Heart left ventricle (tissue), 16 donors: ENCODE data around the gene IL18RAP. TPM values are rescaled to one million over a fixed set of nuclear protein-coding genes. Genes with fewer than 3 reads are reported as not detected.

Source experiments
- ATAC-seq, 4 donors: fragments of 200-7000 bp; cut with Tn5 transposase; one replicate each; pipeline ENCODE4 v1.9.1; 2020 to 2022; ENCODE audit warnings: moderate library complexity in 4 of 4, mild to moderate bottlenecking in 3 of 4, moderate number of reproducible peaks in 1 of 4
- DNase-seq, 5 donors: peaks; one replicate each; pipeline ENCODE4 v3.0.0-alpha.2; 2020
- H3K27ac ChIP-seq, 12 donors: fragments of 200-600 bp; sonication (generic) in 4 of 12; one replicate each; pipeline versions ENCODE4 v1.5.0 to v1.8.0; 2016 to 2022; ENCODE audit warnings: mild to moderate bottlenecking in 2 of 12
- H3K27me3 ChIP-seq, 9 donors: fragments of 200-600 bp; sonication (generic) in 2 of 9; one replicate each; pipeline versions ENCODE4 v1.5.1 to v1.8.0; 2016 to 2022; ENCODE audit warnings: mild to moderate bottlenecking in 3 of 9
- H3K36me3 ChIP-seq, 9 donors: fragments of 200-600 bp; sonication (generic) in 2 of 9; one replicate each; pipeline versions ENCODE4 v1.5.0 to v1.8.0; 2018 to 2022; ENCODE audit warnings: mild to moderate bottlenecking in 2 of 9
- H3K4me1 ChIP-seq, 12 donors: fragments of 200-600 bp; sonication (generic) in 4 of 12; one replicate each; pipeline versions ENCODE4 v1.5.0 to v1.8.0; 2016 to 2022; ENCODE audit warnings: mild to moderate bottlenecking in 3 of 12
- H3K4me3 ChIP-seq, 12 donors: fragments of 200-600 bp; sonication (generic) in 4 of 12; one replicate each; pipeline versions ENCODE4 v1.5.0 to v1.8.0; 2017 to 2022; ENCODE audit warnings: mild to moderate bottlenecking in 9 of 12, moderate library complexity in 4 of 12
- H3K9me3 ChIP-seq, 12 donors: fragments of 200-600 bp; sonication (generic) in 4 of 12; one replicate each; pipeline versions ENCODE4 v1.5.0 to v1.8.0; 2016 to 2022; ENCODE audit warnings: mild to moderate bottlenecking in 1 of 12
- POLR2A ChIP-seq, 2 donors: fragments of 450-650 bp; IDR thresholded peaks; one replicate each; pipeline ENCODE4 v1.6.1; 2017; ENCODE audit warnings: antibody characterized with exemption in 2 of 2, mild to moderate bottlenecking in 2 of 2, moderate library complexity in 2 of 2
- WGBS, 4 donors: extraction: QIAGEN DNeasy Blood & Tissue Kit in 2 of 4; methylation state at CpG; one replicate each; pipeline versions ENCODE4 v1.1.5 to v1.1.7; 2013 to 2018; 5-methylcytosine and 5-hydroxymethylcytosine counted together
- intact Hi-C, 10 donors: fragments of 100-400 bp; cut with DNase I; formaldehyde crosslinking; loops; one replicate each; pipeline versions ENCODE4 v1.11.1 to v1.14.2; 2022
- polyA plus RNA-seq, 2 donors: library from polyadenylated mRNA; stranded (reverse); fragments of 200-250 nt; gene quantifications; one replicate each; pipeline ENCODE4 v1.2.3, GENCODE V29; 2013
- total RNA-seq, 9 donors: library from RNA; depleted of rRNA in 2 of 9; stranded (reverse); fragments of >200 nt in 2 of 9; fragmentation: NEBNext Ultra II Directional in 3 of 9; extraction: Animal tissue kit (Norgen Biotek cat#: 25700) in 3 of 9; gene quantifications; one replicate each; pipeline versions ENCODE4 v1.1.0 to v1.2.4, GENCODE V29; 2016 to 2023
- TF ChIP-seq, protein P1 (sequence below), 12 donors: fragments of 200-600 bp; sonication (generic) in 4 of 12; IDR thresholded peaks; one replicate each; pipeline versions ENCODE4 v1.5.0 to v1.8.0; 2018 to 2022; ENCODE audit warnings: antibody characterized with exemption in 12 of 12, mild to moderate bottlenecking in 5 of 12
- donor health status: ischemic (EF 13 %, LVEDD 7.1; RV severe dilation, severe dysfunction).
- donor health status: healthy with polysubstance abuse.
- donor health status: DM: no; HTN: yes; CAD: no.
- donor health status: DM: no; HTN: no; CAD: no.
- donor health status: ischemic (EF 25% LVEDD 6.9; RV normal size, moderate dysfunction).
- donor health status: ischemic (EF 25% LVEDD 5.7; RV mildly dilated, moderate dysfunction).
- donor health status: healthy.
- donor health status: DM: yes; HTN: yes; CAD: no.
- donor health status: ischemic (EF 35%, LVEDD 5.7; RV mildly dilated, moderate dysfunction).
- donor health status: nonischemic (EF 11% LVEDD 7.7; RV severe dilation, severe dysfunction).
- donor health status: DM: yes; HTN: yes; CAD: no.
- donor health status: PGD.
- donor health status: ischemic (EF 29% LVEDD 5.4; RV normal size, mild dysfunction).
- donor health status: nonischemic (EF 23%, LVEDD 6.1; RV moderate dilation, normal function).

IL18RAP gene
- total and polyA plus RNA-seq, 11 donors: 0.13 to 2.2 (median 0.41) TPM

DNA sequence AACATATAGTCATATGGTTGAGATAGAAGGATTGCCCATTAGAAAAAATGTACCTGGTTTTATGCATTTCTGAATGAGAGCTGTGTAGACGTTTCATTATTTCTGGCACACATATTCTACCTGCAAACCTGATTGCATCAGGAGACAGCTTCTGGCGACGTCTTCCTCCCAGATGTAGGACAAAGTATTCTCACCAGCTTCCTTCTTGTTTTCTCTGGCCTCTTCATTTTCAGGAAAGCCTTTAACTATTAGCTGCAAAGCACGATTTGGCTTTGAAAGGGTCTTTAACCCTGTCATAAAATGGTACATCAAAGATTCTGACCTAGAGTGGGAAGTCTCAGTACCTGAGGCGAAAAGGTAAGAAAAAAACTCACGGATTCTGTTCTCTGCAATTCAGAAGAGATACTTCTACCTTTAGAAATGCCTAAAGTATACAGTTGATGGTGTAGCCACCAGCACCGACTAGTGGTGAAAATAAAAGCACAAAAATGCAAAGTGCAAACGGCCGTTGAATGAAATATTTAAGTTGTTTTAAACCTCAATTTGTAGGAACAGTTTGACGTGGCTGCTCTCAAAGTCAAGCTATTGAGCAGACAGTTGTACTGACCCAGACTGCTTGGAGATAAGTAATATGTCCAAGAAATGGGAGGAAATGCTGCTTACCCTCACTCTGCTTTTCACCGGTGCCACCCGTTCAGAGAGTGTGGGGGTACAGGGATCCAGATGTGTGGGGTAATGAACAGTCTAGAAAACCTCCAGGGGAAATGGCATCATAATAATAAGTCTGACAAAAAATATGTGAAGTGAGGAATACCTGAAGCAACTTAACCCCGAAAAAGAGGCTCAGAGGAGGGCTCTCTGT lies 20.2 kb downstream of the IL18RAP start:
- WGBS, 4 donors: 29 to 34% (median 31%) methylated on average over 13 of the region's 13 CpGs
- Histone ChIP-seq H3K9me3 (no peaks in the 10 kb centered on the region), H3K36me3 (no peaks in the 10 kb centered on the region), H3K27ac (peak overlapping the region in 1 of 12 donors; percentile 18), H3K4me3 (no peak overlapping the region), H3K27me3 (no peaks in the 10 kb centered on the region), H3K4me1 (peaks cover 0 to 15% (median 0%) of the 10 kb centered on the region in 12 donors)
- no peak for TF ChIP-seq POLR2A (IDR thresholded peaks at IDR 0.05)
- TF ChIP-seq, protein P1, sequence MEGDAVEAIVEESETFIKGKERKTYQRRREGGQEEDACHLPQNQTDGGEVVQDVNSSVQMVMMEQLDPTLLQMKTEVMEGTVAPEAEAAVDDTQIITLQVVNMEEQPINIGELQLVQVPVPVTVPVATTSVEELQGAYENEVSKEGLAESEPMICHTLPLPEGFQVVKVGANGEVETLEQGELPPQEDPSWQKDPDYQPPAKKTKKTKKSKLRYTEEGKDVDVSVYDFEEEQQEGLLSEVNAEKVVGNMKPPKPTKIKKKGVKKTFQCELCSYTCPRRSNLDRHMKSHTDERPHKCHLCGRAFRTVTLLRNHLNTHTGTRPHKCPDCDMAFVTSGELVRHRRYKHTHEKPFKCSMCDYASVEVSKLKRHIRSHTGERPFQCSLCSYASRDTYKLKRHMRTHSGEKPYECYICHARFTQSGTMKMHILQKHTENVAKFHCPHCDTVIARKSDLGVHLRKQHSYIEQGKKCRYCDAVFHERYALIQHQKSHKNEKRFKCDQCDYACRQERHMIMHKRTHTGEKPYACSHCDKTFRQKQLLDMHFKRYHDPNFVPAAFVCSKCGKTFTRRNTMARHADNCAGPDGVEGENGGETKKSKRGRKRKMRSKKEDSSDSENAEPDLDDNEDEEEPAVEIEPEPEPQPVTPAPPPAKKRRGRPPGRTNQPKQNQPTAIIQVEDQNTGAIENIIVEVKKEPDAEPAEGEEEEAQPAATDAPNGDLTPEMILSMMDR (IDR thresholded peaks at IDR 0.05): peak; percentile 49 to 79 (median 62)
- intact Hi-C loops: loop anchor here (2.0 to 10.0 kb wide), 12 partner anchors 81 to 1098 kb away; no protein-coding TSS in a partner anchor
- DNase-seq (no peak), ATAC-seq (peak in 2 of 4 donors; percentile 36 to 49)

DNA sequence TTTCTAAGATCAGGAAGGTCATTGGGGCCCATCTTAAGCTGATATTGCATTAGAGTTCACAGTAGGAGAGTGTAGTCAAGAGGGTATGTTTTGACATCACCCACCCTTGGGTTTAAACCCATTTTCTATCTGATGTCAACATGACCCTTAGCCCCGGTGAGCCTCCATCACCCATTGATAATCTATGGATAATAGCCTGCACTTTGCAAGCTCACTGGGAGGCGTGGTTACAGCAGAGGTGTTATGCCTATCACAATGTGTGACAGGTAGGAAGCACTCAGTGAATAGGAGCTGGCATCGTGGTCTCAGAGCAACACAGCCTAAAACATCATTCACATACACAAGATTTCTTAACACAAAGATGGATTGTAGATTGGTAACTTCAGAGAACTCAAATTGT lies 21.3 kb downstream of the IL18RAP start:
- Histone ChIP-seq H3K36me3 (no peaks in the 10 kb centered on the region), H3K27ac (no peak overlapping the region), H3K4me1 (peaks cover 0 to 10% (median 0%) of the 10 kb centered on the region in 12 donors), H3K27me3 (no peaks in the 10 kb centered on the region), H3K9me3 (no peaks in the 10 kb centered on the region), H3K4me3 (no peak overlapping the region)
- intact Hi-C loops: loop anchor here (5.0 to 10.0 kb wide), 10 partner anchors 82 to 1099 kb away; no protein-coding TSS in a partner anchor
- ATAC-seq (no peak), DNase-seq (no peak)
- TF ChIP-seq POLR2A (IDR thresholded peaks at IDR 0.05): no peak
- TF ChIP-seq, protein P1 (IDR thresholded peaks at IDR 0.05): no peak
- WGBS, 4 donors: 68 to 79% (median 70%) methylated on average over 3 of the region's 3 CpGs

DNA sequence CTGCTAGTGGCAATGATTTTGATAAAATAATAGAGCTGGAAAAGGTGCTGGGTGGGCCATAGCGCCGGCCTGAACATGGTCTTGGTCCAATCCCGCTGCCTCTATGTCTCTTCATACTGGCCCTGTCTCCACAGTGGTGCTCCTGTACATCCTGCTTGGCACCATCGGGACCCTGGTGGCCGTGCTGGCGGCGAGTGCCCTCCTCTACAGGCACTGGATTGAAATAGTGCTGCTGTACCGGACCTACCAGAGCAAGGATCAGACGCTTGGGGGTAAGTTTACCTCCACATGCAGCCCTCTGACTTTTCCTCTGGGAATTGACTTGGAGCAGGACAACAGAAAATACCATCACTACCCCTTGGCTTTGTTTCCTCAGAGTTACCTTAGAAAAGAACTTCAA lies 24.0 kb downstream of the IL18RAP start:
- Histone ChIP-seq H3K4me1 (peaks cover 0 to 10% (median 0%) of the 10 kb centered on the region in 12 donors), H3K27ac (no peak overlapping the region), H3K4me3 (no peak overlapping the region), H3K9me3 (no peaks in the 10 kb centered on the region), H3K27me3 (no peaks in the 10 kb centered on the region), H3K36me3 (no peaks in the 10 kb centered on the region)
- WGBS, 4 donors: 84 to 94% (median 93%) methylated on average over 9 of the region's 9 CpGs
- DNase-seq (no peak), ATAC-seq (no peak)
- intact Hi-C loops: loop anchor here (5.0 to 10.0 kb wide), 10 partner anchors 90 to 1102 kb away; partner anchors contain the start of gene IL18R1 (in 1 of the 10)
- TF ChIP-seq POLR2A (IDR thresholded peaks at IDR 0.05): no peak
- TF ChIP-seq, protein P1 (IDR thresholded peaks at IDR 0.05): no peak

DNA sequence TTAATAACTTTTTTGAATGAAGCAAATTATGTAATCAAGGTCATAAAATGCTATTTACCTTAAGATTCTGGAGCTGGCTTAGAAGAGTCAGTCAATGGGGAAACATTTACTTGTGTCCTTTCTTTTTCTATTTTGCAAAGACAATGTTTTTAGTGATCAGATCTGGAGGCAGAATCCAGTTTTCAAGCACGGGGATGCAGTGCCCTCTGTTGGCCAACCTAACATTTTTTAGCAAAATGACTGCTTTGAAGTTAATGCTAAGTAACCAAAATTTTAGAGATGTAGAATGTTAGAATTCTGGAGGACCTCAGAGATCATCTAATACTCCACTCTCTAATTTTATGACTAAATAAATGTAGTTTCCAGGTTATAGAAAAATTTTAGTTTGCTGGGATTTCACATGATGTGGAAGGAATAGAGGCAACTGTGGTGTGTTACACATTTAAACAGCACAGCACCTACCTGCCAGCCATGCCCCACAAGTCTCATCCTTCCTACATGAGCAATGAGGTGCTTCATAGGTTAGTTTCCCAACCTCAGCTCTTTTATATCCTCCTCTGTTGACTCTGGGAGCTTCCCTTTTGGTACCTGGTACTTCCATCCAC lies 26.5 kb downstream of the IL18RAP start:
- no peak overlapping the region for H3K27ac ChIP-seq
- no peaks in the 10 kb centered on the region for H3K27me3 ChIP-seq
- no peaks in the 10 kb centered on the region for H3K9me3 ChIP-seq
- DNase-seq (peak in 3 of 5 donors; percentile 11 to 31 (median 27)), ATAC-seq (no peak)
- H3K4me3 ChIP-seq: no peak overlapping the region
- intact Hi-C loops: loop anchor here (5.0 to 10.0 kb wide), 10 partner anchors 92 to 1105 kb away; partner anchors contain the start of gene IL18R1 (in 1 of the 10)
- no peaks in the 10 kb centered on the region for H3K36me3 ChIP-seq
- H3K4me1 ChIP-seq: no peaks in the 10 kb centered on the region
- 0 to 2% (median 0%) methylated on average over 1 of the region's 1 CpG for WGBS, 4 donors
- TF ChIP-seq, protein P1 (IDR thresholded peaks at IDR 0.05): peak; percentile 47 to 77 (median 62)
- TF ChIP-seq POLR2A (IDR thresholded peaks at IDR 0.05): no peak
